GM23248 (cell line): ENCODE results near the gene YPEL2. TPM values are rescaled to one million over a fixed set of nuclear protein-coding genes. Genes with fewer than 3 reads are reported as not detected.
"Not testable (repeated sequence)": the region's sequence is repeated elsewhere in the genome, so short reads cannot be mapped to it uniquely, and the experiment has no call there.

ENCODE experiments used
- DNase-seq: peaks from one replicate; pipeline ENCODE4 v3.0.0-alpha.2; 2015
- H2AFZ ChIP-seq: fragments of 200-600 bp; sonication (generic); 2 replicates; pipeline ENCODE4 v1.6.1; 2016; ENCODE audit warnings: antibody characterized with exemption
- H3F3A ChIP-seq: fragments of 200-600 bp; sonication (generic); 2 replicates; pipeline ENCODE4 v1.6.1; 2016; ENCODE audit warnings: mild to moderate bottlenecking, antibody characterized with exemption, mixed run types; ENCODE audit not compliant: insufficient read depth
- H3K27ac ChIP-seq: fragments of 200-600 bp; sonication (generic); 2 replicates; pipeline ENCODE4 v1.5.1; 2016; ENCODE audit warnings: mild to moderate bottlenecking
- H3K27me3 ChIP-seq: fragments of 200-600 bp; sonication (generic); replicated peaks from 2 replicates; pipeline ENCODE4 v1.6.1; 2016; ENCODE audit warnings: mild to moderate bottlenecking; ENCODE audit not compliant: insufficient read depth
- H3K36me3 ChIP-seq: fragments of 200-600 bp; sonication (generic); 2 replicates; pipeline ENCODE4 v1.6.1; 2016; ENCODE audit warnings: low read depth, mild to moderate bottlenecking
- H3K4me1 ChIP-seq: fragments of 200-600 bp; sonication (generic); 2 replicates; pipeline ENCODE4 v1.6.1; 2016; ENCODE audit warnings: mild to moderate bottlenecking; ENCODE audit not compliant: insufficient read depth
- H3K4me2 ChIP-seq: fragments of 200-600 bp; sonication (generic); one replicate; pipeline ENCODE4 v1.6.1; 2016; ENCODE audit warnings: mild to moderate bottlenecking; ENCODE audit not compliant: unreplicated experiment
- H3K4me3 ChIP-seq: fragments of 200-600 bp; sonication (generic); 2 replicates; pipeline ENCODE4 v1.5.1; 2016; ENCODE audit warnings: mild to moderate bottlenecking
- H3K79me2 ChIP-seq: fragments of 200-600 bp; sonication (generic); 2 replicates; pipeline ENCODE4 v1.6.1; 2016; ENCODE audit warnings: mild to moderate bottlenecking; ENCODE audit not compliant: insufficient read depth
- H3K9ac ChIP-seq: fragments of 200-600 bp; sonication (generic); 2 replicates; pipeline ENCODE4 v1.6.1; 2016; ENCODE audit warnings: mild to moderate bottlenecking
- H3K9me2 ChIP-seq: fragments of 200-600 bp; sonication (generic); 2 replicates; pipeline ENCODE4 v1.6.1; 2016; ENCODE audit warnings: mixed run types, mild to moderate bottlenecking, moderate library complexity; ENCODE audit not compliant: insufficient read depth
- H3K9me3 ChIP-seq: fragments of 200-600 bp; sonication (generic); one replicate; pipeline ENCODE4 v1.6.1; 2017; ENCODE audit warnings: low read depth
- H4K20me1 ChIP-seq: fragments of 200-600 bp; sonication (generic); 2 replicates; pipeline ENCODE4 v1.6.0; 2016; ENCODE audit not compliant: insufficient read depth
- EZH2 ChIP-seq: fragments of 200-600 bp; sonication (generic); IDR thresholded peaks from 2 replicates; pipeline ENCODE4 v1.6.1; 2018; ENCODE audit warnings: antibody characterized with exemption, mild to moderate bottlenecking; ENCODE audit not compliant: insufficient read depth, poor library complexity, severe bottlenecking
- EZH2phosphoT487 ChIP-seq: fragments of 200-600 bp; sonication (generic); IDR thresholded peaks from 2 replicates; pipeline ENCODE4 v1.6.1; 2018; ENCODE audit warnings: antibody characterized with exemption, moderate library complexity, mild to moderate bottlenecking, low read depth; ENCODE audit not compliant: insufficient read depth
- WGBS, 2 experiments: methylation state at CpG; one replicate each; pipeline ENCODE4 v1.1.6; 2015 to 2017; ENCODE audit warnings: low lambda C conversion rate in 2 of 2, low coverage in 1 of 2; ENCODE audit errors: missing lambda C conversion rate in 2 of 2; 5-methylcytosine and 5-hydroxymethylcytosine counted together
- in situ Hi-C: fragments of 300-500 bp; cut with MboI; formaldehyde crosslinking; loops from 2 replicates; pipeline ENCODE4 v1.15.0; 2020
- polyA plus RNA-seq: library from polyadenylated mRNA; unstranded; fragments of >200 nt; fragmentation: Nextera tagmentation; extraction: Ambion mirVana; gene quantifications from 2 replicates; pipeline ENCODE4 v1.2.1, GENCODE V29; 2016
- total RNA-seq: library from RNA; depleted of rRNA; stranded (reverse); fragments of >200 nt; shearing (Covaris generic); gene quantifications from 2 replicates; pipeline ENCODE4 v1.2.3, GENCODE V29; 2014

YPEL2 gene
- total and polyA plus RNA-seq, 2 experiments from 2014 or later, result 5.8 to 9.6 TPM

GRCh38 chr17:59289981-59290301 is 41.5 kb upstream of the YPEL2 start:
- in situ Hi-C loops, result no loop called here
- H3K79me2 ChIP-seq, result no peaks in the 10 kb centered on the region
- no peaks in the 10 kb centered on the region for H3K9me3 ChIP-seq
- WGBS, 2 experiments, result 57 to 71% methylated on average over 3 of the region's 3 CpGs
- no peak overlapping the region for H2AFZ ChIP-seq
- no peak overlapping the region for H3K27ac ChIP-seq
- H3K9me2 ChIP-seq, result no peaks in the 10 kb centered on the region
- no peak for TF ChIP-seq EZH2phosphoT487
- no peak for TF ChIP-seq EZH2
- H3K4me2 ChIP-seq, result no peak overlapping the region
- no peak for DNase-seq
- H3K4me1 ChIP-seq, result no peaks in the 10 kb centered on the region
- H4K20me1 ChIP-seq, result no peaks in the 10 kb centered on the region
- no peak overlapping the region for H3K4me3 ChIP-seq
- no peak overlapping the region for H3K9ac ChIP-seq
- H3F3A ChIP-seq, result no peaks in the 10 kb centered on the region
- H3K36me3 ChIP-seq, result no peaks in the 10 kb centered on the region
- H3K27me3 ChIP-seq, result 0 out of 2 replicates have a peak, but pooled peaks cover 5% of the 10 kb centered on the region

- H3K27me3 ChIP-seq, H4K20me1 ChIP-seq, H3K36me3 ChIP-seq, DNase-seq, in situ Hi-C loops, H3K27ac ChIP-seq, H3K4me1 ChIP-seq, H3K4me2 ChIP-seq, H3F3A ChIP-seq, H3K9me2 ChIP-seq, H3K79me2 ChIP-seq, H3K4me3 ChIP-seq, H3K9ac ChIP-seq, H2AFZ ChIP-seq, H3K9me3 ChIP-seq: not testable (repeated sequence)
- 50 to 51% methylated on average over 12 of the region's 12 CpGs for WGBS, 2 experiments
Measured at GRCh38 chr17:59290302-59290998, 41.0 kb upstream of the YPEL2 start.

GRCh38 chr17:59292174-59292523 is 39.3 kb upstream of the YPEL2 start:
- DNase-seq, result no peak
- Histone ChIP-seq H3K9me3 (no peaks in the 10 kb centered on the region), H3F3A (no peaks in the 10 kb centered on the region), H2AFZ (no peak overlapping the region), H3K4me1 (no peaks in the 10 kb centered on the region), H3K4me3 (no peak overlapping the region), H3K9me2 (no peaks in the 10 kb centered on the region), H3K4me2 (no peak overlapping the region), H4K20me1 (no peaks in the 10 kb centered on the region), H3K36me3 (no peaks in the 10 kb centered on the region), H3K79me2 (no peaks in the 10 kb centered on the region), H3K27ac (no peak overlapping the region), H3K9ac (no peak overlapping the region), H3K27me3 (peaks cover 5% of the 10 kb centered on the region; the same call in 1 of the 2 replicates)
- in situ Hi-C loops, result no loop called here
- TF ChIP-seq EZH2phosphoT487 (no peak), EZH2 (no peak)
- 81 to 86% methylated on average over 1 of the region's 1 CpG for WGBS, 2 experiments

- TF ChIP-seq EZH2phosphoT487, result no peak
- TF ChIP-seq EZH2, result no peak
- no peaks in the 10 kb centered on the region; the same call in 1 of the 2 replicates for H3K4me1 ChIP-seq
- DNase-seq, result no peak
- no peaks in the 10 kb centered on the region for H3K36me3 ChIP-seq
- H3K27me3 ChIP-seq, result peaks cover 5% of the 10 kb centered on the region; the same call in 1 of the 2 replicates
- no peaks in the 10 kb centered on the region for H4K20me1 ChIP-seq
- no peaks in the 10 kb centered on the region for H3F3A ChIP-seq
- no peak overlapping the region for H2AFZ ChIP-seq
- H3K4me3 ChIP-seq, result no peak overlapping the region
- WGBS, 2 experiments, result 53 to 57% methylated on average over 2 of the region's 2 CpGs
- in situ Hi-C loops, result no loop called here
- H3K9me2 ChIP-seq, result no peaks in the 10 kb centered on the region
- H3K9ac ChIP-seq, result no peak overlapping the region
- no peaks in the 10 kb centered on the region for H3K9me3 ChIP-seq
- H3K79me2 ChIP-seq, result no peaks in the 10 kb centered on the region
- no peak overlapping the region for H3K4me2 ChIP-seq
- no peak overlapping the region for H3K27ac ChIP-seq
Measured at GRCh38 chr17:59296190-59296589, 35.3 kb upstream of the YPEL2 start.

- Histone ChIP-seq H3K9ac (no peak overlapping the region), H3K4me3 (no peak overlapping the region), H3K9me2 (no peaks in the 10 kb centered on the region), H2AFZ (no peak overlapping the region), H4K20me1 (no peaks in the 10 kb centered on the region), H3K27me3 (peaks cover 5% of the 10 kb centered on the region; the same call in 1 of the 2 replicates), H3K4me1 (no peaks in the 10 kb centered on the region; the same call in 1 of the 2 replicates), H3F3A (no peaks in the 10 kb centered on the region), H3K79me2 (no peaks in the 10 kb centered on the region), H3K9me3 (no peaks in the 10 kb centered on the region), H3K36me3 (no peaks in the 10 kb centered on the region), H3K4me2 (no peak overlapping the region), H3K27ac (no peak overlapping the region)
- in situ Hi-C loops, result no loop called here
- peak; percentile 7 for DNase-seq
- WGBS, 2 experiments, result 42 to 52% methylated on average over 2 of the region's 2 CpGs
- no peak for TF ChIP-seq EZH2
- TF ChIP-seq EZH2phosphoT487, result no peak
Measured at GRCh38 chr17:59298521-59298920, 32.9 kb upstream of the YPEL2 start.
